OCI-LY7 (cell line): Measurements from ENCODE around the gene TNKS1BP1. TPM values are rescaled to one million over a fixed set of nuclear protein-coding genes. Genes with fewer than 3 reads are reported as not detected.

Experiments used
- BruUV-seq: library from RNA; stranded (reverse); fragments of 400-500 nt; replicated peaks from 2 replicates; lab custom pipeline; 2021; lab: Mats Ljungman, UMichigan
- CTCF ChIA-PET: fragments of 300-600 bp; sonication (Branson Sonifier 250); formaldehyde crosslinking; loops from one replicate; lab custom pipeline; 2022; ENCODE audit warnings: antibody characterized with exemption; ENCODE audit not compliant: unreplicated experiment; lab: Charles Lee
- POLR2A ChIA-PET: fragments of 300-600 bp; sonication (Branson Sonifier 250); formaldehyde crosslinking; loops from one replicate; lab custom pipeline; 2022; ENCODE audit warnings: antibody characterized with exemption; lab: Charles Lee
- DNase-seq: peaks from one replicate; pipeline ENCODE4 v3.0.0-alpha.2; 2015; ENCODE audit warnings: low spot score
- H2AFZ ChIP-seq: fragments of 200-600 bp; sonication (generic), shearing (Covaris generic); 2 replicates; pipeline ENCODE4 v1.6.1; 2014; ENCODE audit warnings: mild to moderate bottlenecking, antibody characterized with exemption, low read length, moderate library complexity
- H3K27ac ChIP-seq: fragments of 200-600 bp; sonication (generic); 2 replicates; pipeline ENCODE4 v1.5.1; 2014; ENCODE audit warnings: mixed run types, low read depth, mild to moderate bottlenecking, moderate library complexity, low read length, inconsistent platforms; ENCODE audit not compliant: poor library complexity, severe bottlenecking
- H3K36me3 ChIP-seq: fragments of 200-600 bp; sonication (generic); 2 replicates; pipeline ENCODE4 v1.6.1; 2014; ENCODE audit warnings: mild to moderate bottlenecking, antibody characterized with exemption, low read length, moderate library complexity, mixed read lengths; ENCODE audit not compliant: insufficient read depth
- H3K4me1 ChIP-seq: fragments of 200-600 bp; sonication (generic); 2 replicates; pipeline ENCODE4 v1.5.1; 2014; ENCODE audit warnings: mild to moderate bottlenecking, low read length; ENCODE audit not compliant: insufficient read depth, poor library complexity, severe bottlenecking
- H3K4me2 ChIP-seq: fragments of 200-600 bp; sonication (generic); 2 replicates; pipeline ENCODE4 v1.6.1; 2014; ENCODE audit warnings: mild to moderate bottlenecking, low read length
- H3K4me3 ChIP-seq: fragments of 200-600 bp; sonication (generic); 2 replicates; pipeline ENCODE4 v1.5.1; 2014; ENCODE audit warnings: mild to moderate bottlenecking, low read depth, low read length; ENCODE audit not compliant: poor library complexity, severe bottlenecking
- H3K79me2 ChIP-seq: fragments of 200-600 bp; sonication (generic); 2 replicates; pipeline ENCODE4 v1.6.1; 2016; ENCODE audit warnings: low read depth, mild to moderate bottlenecking, low read length, moderate library complexity, mixed read lengths; ENCODE audit not compliant: insufficient read depth
- H3K9me2 ChIP-seq: fragments of 200-600 bp; sonication (generic); 2 replicates; pipeline ENCODE4 v1.6.1; 2016; ENCODE audit warnings: mild to moderate bottlenecking, low read length, mixed read lengths; ENCODE audit not compliant: insufficient read depth
- H3K9me3 ChIP-seq: fragments of 200-600 bp; sonication (generic); 2 replicates; pipeline ENCODE4 v1.6.1; 2014; ENCODE audit warnings: mild to moderate bottlenecking, mixed run types, low read length, mixed read lengths
- H4K20me1 ChIP-seq: fragments of 200-600 bp; sonication (generic); 2 replicates; pipeline ENCODE4 v1.6.1; 2014; ENCODE audit warnings: mild to moderate bottlenecking, antibody characterized with exemption, low read length, moderate library complexity, mixed read lengths; ENCODE audit not compliant: insufficient read depth
- EZH2phosphoT487 ChIP-seq: fragments of 200-600 bp; sonication (generic); IDR thresholded peaks from 2 replicates; pipeline ENCODE4 v1.6.1; 2018; ENCODE audit warnings: low read depth, borderline replicate concordance, mild to moderate bottlenecking, mixed run types, antibody characterized with exemption, low read length, moderate library complexity, mixed read lengths
- intact Hi-C: fragments of 100-400 bp; cut with micrococcal nuclease; formaldehyde crosslinking; loops from one replicate; pipeline ENCODE4 v1.10.0; 2022; ENCODE audit not compliant: unreplicated experiment
- total RNA-seq, 2 experiments: library from RNA; depleted of rRNA in 1 of 2; stranded (reverse); fragments of >200 nt in 1 of 2; shearing (Covaris generic) in 1 of 2; gene quantifications; 2 replicates each; pipeline ENCODE4 v1.2.3, GENCODE V29; 2014 to 2022
- TF ChIP-seq, protein P1 (sequence below): fragments of 200-600 bp; sonication (generic); conservative IDR thresholded peaks from 2 replicates; pipeline ENCODE4 v1.5.1; 2014; ENCODE audit warnings: mild to moderate bottlenecking, antibody characterized with exemption, low read length, moderate library complexity, mixed read lengths

TNKS1BP1 gene
- total RNA-seq, 2 experiments from 2014 or later = 5.3 to 16.4 TPM

DNA sequence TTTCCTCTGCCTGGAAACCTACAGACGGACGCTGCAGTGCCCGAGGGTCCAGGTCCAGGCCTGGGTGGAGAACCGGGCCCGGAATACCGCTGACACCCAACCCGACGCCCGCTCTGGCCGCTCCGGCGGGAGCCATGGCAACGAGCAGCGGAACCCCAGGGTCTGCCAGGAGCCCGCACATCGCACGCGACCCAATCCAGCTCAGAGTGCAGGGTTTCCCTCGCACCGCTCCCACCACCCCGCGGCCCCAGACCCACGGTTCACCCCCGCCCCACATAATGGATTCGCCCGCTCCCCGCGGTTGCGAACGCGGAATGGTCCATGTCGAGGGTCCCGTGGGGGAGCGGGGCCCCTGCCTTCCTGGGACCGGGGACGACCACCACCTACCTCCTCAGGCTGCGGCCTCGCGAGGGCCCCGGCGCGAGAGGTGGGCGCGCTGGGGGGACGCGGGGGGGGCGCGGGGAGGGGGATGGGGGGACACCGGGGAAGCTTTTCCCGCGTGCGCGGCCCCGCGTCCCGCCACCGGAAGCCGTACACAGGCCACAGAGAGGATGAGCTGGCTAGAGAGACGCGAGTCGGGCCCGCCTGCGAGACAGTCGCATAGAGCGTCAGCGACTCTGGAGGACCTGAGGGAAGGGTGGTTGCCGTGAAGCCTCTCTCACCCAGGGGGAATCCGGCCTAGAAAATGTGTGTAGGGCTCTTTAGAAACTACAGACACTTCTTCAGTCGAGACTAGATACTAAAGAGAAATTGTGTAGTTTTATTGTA is 10.8 kb upstream of the TNKS1BP1 start, which contains the start of gene SSRP1:
Gene SSRP1 (minus strand): TSS at position 550 of the 768 bp plus-strand sequence. CDS start 771 bp downstream, outside the sequence.
- Histone ChIP-seq H2AFZ (peak within 1 kb of the TSS; percentile 98), H3K9me2 (no peaks in the 10 kb centered on the region), H4K20me1 (no peaks in the 10 kb centered on the region; the same call in 1 of the 2 replicates), H3K9me3 (no peaks in the 10 kb centered on the region), H3K4me2 (peak within 1 kb of the TSS; percentile 94), H3K4me1 (peaks cover 25% of the 10 kb centered on the region), H3K36me3 (peaks cover 41% of the 10 kb centered on the region), H3K4me3 (peak within 1 kb of the TSS; percentile 76), H3K79me2 (peaks cover 33% of the 10 kb centered on the region), H3K27ac (peak within 1 kb of the TSS; percentile 53)
- ChIA-PET POLR2A (interaction anchor here (0.5 to 4.9 kb wide), 3 partner anchors 10 to 464 kb away, joined by 4 to 57 read pairs (median 4); partner anchors contain the start of gene TNKS1BP1), CTCF (interaction anchor here (0.7 to 1.0 kb wide), 2 partner anchors 9 to 11 kb away, joined by 3 to 7 read pairs; no protein-coding TSS in a partner anchor)
- TF ChIP-seq, protein P1, sequence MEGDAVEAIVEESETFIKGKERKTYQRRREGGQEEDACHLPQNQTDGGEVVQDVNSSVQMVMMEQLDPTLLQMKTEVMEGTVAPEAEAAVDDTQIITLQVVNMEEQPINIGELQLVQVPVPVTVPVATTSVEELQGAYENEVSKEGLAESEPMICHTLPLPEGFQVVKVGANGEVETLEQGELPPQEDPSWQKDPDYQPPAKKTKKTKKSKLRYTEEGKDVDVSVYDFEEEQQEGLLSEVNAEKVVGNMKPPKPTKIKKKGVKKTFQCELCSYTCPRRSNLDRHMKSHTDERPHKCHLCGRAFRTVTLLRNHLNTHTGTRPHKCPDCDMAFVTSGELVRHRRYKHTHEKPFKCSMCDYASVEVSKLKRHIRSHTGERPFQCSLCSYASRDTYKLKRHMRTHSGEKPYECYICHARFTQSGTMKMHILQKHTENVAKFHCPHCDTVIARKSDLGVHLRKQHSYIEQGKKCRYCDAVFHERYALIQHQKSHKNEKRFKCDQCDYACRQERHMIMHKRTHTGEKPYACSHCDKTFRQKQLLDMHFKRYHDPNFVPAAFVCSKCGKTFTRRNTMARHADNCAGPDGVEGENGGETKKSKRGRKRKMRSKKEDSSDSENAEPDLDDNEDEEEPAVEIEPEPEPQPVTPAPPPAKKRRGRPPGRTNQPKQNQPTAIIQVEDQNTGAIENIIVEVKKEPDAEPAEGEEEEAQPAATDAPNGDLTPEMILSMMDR = peak; percentile 31; the same call in 1 of the 2 replicates
- TF ChIP-seq EZH2phosphoT487 = no peak
- peak; percentile 95 for DNase-seq
- no TSS peak for BruUV-seq
- intact Hi-C loops = loop anchor here (1.0 to 5.0 kb wide), 3 partner anchors 10 to 407 kb away; partner anchors contain the start of genes SELENOH and YPEL4

DNA sequence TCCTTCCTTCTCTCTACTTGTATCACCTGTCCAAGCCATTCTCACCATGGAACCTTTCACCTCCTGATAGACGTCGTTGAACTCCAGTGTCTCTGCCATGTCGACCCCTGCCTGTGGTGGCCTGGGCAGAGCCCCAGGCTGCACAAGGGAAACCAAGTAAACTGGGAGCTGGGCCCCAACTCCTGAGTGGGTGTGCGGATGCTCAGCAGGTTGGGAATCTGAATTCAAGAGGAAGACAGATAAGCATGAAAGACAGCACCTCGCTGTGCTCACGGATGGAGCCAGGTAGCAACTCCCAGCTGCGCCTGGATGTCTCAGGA is 10.2 kb upstream of the TNKS1BP1 start:
- TF ChIP-seq, protein P1 = no peak
- no peak for TF ChIP-seq EZH2phosphoT487
- no TSS peak for BruUV-seq
- ChIA-PET POLR2A (interaction anchor here (0.5 to 4.9 kb wide), 2 partner anchors 9 to 465 kb away, joined by 4 to 57 read pairs; partner anchors contain the start of gene TNKS1BP1), CTCF (interaction anchor here (0.7 to 1.0 kb wide), 2 partner anchors 9 to 12 kb away, joined by 3 to 7 read pairs; no protein-coding TSS in a partner anchor)
- no peak for DNase-seq
- Histone ChIP-seq H3K79me2 (peaks cover 33% of the 10 kb centered on the region), H3K4me1 (peaks cover 25% of the 10 kb centered on the region), H4K20me1 (no peaks in the 10 kb centered on the region; the same call in 1 of the 2 replicates), H3K9me2 (no peaks in the 10 kb centered on the region), H3K9me3 (no peaks in the 10 kb centered on the region), H3K27ac (peak overlapping the region; percentile 53), H3K4me2 (peak overlapping the region; percentile 94), H3K4me3 (peak overlapping the region; percentile 76), H2AFZ (peak overlapping the region; percentile 3; the same call in 1 of the 2 replicates), H3K36me3 (peaks cover 46% of the 10 kb centered on the region)
- intact Hi-C loops = loop anchor here (1.0 to 5.0 kb wide), 3 partner anchors 10 to 407 kb away; partner anchors contain the start of genes SELENOH and YPEL4
